ENCODE data around the gene MYH16. TPM values are rescaled to one million over a fixed set of nuclear protein-coding genes. Genes with fewer than 3 reads are reported as not detected.
"Not testable (repeated sequence)": the region's sequence is repeated elsewhere in the genome, so short reads cannot be mapped to it uniquely, and the experiment has no call there.

MYH16 gene
- total and polyA plus RNA-seq, 10 of the 15 experiments (the other 5 are each of a cell fraction or from before 2014, with no cell fraction given), result 0.03 to 0.33 (median 0.04) TPM; not detected in 3

GRCh38 chr7:99235925-99236324 lies 36.7 kb upstream of the MYH16 start (continued):
- no peak for TF ChIP-seq ELK1 (IDR thresholded peaks at IDR 0.05; ENCODE audit: low read depth, low read length)

- H3K9me3 ChIP-seq (replicated peaks; ENCODE audit: control insufficient read depth, insufficient read depth, low read length); H4K20me1 ChIP-seq (ENCODE audit: control insufficient read depth, insufficient read depth); RAD21 ChIA-PET (ENCODE audit: unreplicated experiment); H3K9ac ChIP-seq (ENCODE audit: control insufficient read depth, insufficient read depth, low read length); in situ Hi-C loops (cut with MboI); BruUV-seq (replicated peaks); ATAC-seq; H2AFZ ChIP-seq (ENCODE audit: control insufficient read depth, low read depth, low read length); H3K79me2 ChIP-seq (ENCODE audit: control insufficient read depth, insufficient read depth, low read length); H3K36me3 ChIP-seq (ENCODE audit: control insufficient read depth in 2 of 2, insufficient read depth in 2 of 2, low read length in 1 of 2); H3K4me2 ChIP-seq (ENCODE audit: control insufficient read depth, insufficient read depth); DNase-seq (ENCODE audit: low read depth, low spot score); H3K27me3 ChIP-seq (replicated peaks in 1 of 2; ENCODE audit: control insufficient read depth in 2 of 2, insufficient read depth in 2 of 2, low read length in 1 of 2); POLR2A ChIA-PET; SMC1A ChIA-PET (ENCODE audit: uncharacterized antibody, unreplicated experiment); H3K4me3 ChIP-seq; H3K4me1 ChIP-seq (ENCODE audit: control insufficient read depth, insufficient read depth, low read length); FAIRE-seq; intact Hi-C loops (cut with micrococcal nuclease; ENCODE audit: unreplicated experiment); H3K27ac ChIP-seq (ENCODE audit: control insufficient read depth, insufficient read depth): not testable (repeated sequence)
- WGBS (ENCODE audit: insufficient coverage, insufficient replicate concordance, low lambda C conversion rate, missing lambda C conversion rate), result 74% methylated on average over 1 of the region's 1 CpG
- CTCF ChIA-PET, result interaction anchor here (1.2 kb wide), 1 partner anchor 18 kb away, joined by 3 read pairs; no protein-coding TSS in a partner anchor
These were observed 34.8 kb upstream of the MYH16 start for GRCh38 chr7:99237876-99238275.

GRCh38 chr7:99238558-99239341 lies 33.9 kb upstream of the MYH16 start:
- ATAC-seq (no peak), DNase-seq (ENCODE audit: low read depth, low spot score) (no peak), FAIRE-seq (no peak)
- no peaks in the 10 kb centered on the region for H4K20me1 ChIP-seq (ENCODE audit: control insufficient read depth, insufficient read depth)
- ChIA-PET POLR2A (no interaction called here), RAD21 (ENCODE audit: unreplicated experiment) (no interaction called here), SMC1A (ENCODE audit: uncharacterized antibody, unreplicated experiment) (no interaction called here), CTCF (interaction anchor here (1.2 kb wide), 1 partner anchor 17 kb away, joined by 3 read pairs; no protein-coding TSS in a partner anchor)
- intact Hi-C loops (cut with micrococcal nuclease; ENCODE audit: unreplicated experiment), result no loop called here
- no peak overlapping the region for H3K4me3 ChIP-seq
- no TSS peak for BruUV-seq (replicated peaks)
- no peaks in the 10 kb centered on the region for H3K9me3 ChIP-seq (replicated peaks; ENCODE audit: control insufficient read depth, insufficient read depth, low read length)
- H3K79me2 ChIP-seq (ENCODE audit: control insufficient read depth, insufficient read depth, low read length), result no peaks in the 10 kb centered on the region
- no peak overlapping the region for H3K27ac ChIP-seq (ENCODE audit: control insufficient read depth, insufficient read depth)
- no peaks in the 10 kb centered on the region for H3K4me1 ChIP-seq (ENCODE audit: control insufficient read depth, insufficient read depth, low read length)
- no peak overlapping the region for H2AFZ ChIP-seq (ENCODE audit: control insufficient read depth, low read depth, low read length)
- in situ Hi-C loops (cut with MboI), result no loop called here
- H3K27me3 ChIP-seq (replicated peaks in 1 of 2; ENCODE audit: control insufficient read depth in 2 of 2, insufficient read depth in 2 of 2, low read length in 1 of 2), result no peaks in the 10 kb centered on the region
- H3K36me3 ChIP-seq (ENCODE audit: control insufficient read depth in 2 of 2, insufficient read depth in 2 of 2, low read length in 1 of 2), result no peaks in the 10 kb centered on the region
- H3K4me2 ChIP-seq (ENCODE audit: control insufficient read depth, insufficient read depth), result no peak overlapping the region
- 29% methylated on average over 15 of the region's 15 CpGs for WGBS (ENCODE audit: insufficient coverage, insufficient replicate concordance, low lambda C conversion rate, missing lambda C conversion rate)
- H3K9ac ChIP-seq (ENCODE audit: control insufficient read depth, insufficient read depth, low read length), result no peak overlapping the region
- TF ChIP-seq SKIL (IDR thresholded peaks at IDR 0.05; ENCODE audit: low read depth, poor library complexity, severe bottlenecking) (no peak), IKZF2 (IDR thresholded peaks at IDR 0.05) (no peak), GABPA (IDR thresholded peaks at IDR 0.05; ENCODE audit: low read depth) (no peak), CUX1 (IDR thresholded peaks at IDR 0.05; ENCODE audit: insufficient replicate concordance, low read depth, low read length) (no peak)
